GM19240 (cell line): ENCODE data around the gene ALKAL2.

ENCODE experiments used
- DNase-seq: peaks from one replicate; pipeline ENCODE4 v3.0.0; 2011; ENCODE audit warnings: low spot score; ENCODE audit not compliant: insufficient read length

ALKAL2 gene

DNA sequence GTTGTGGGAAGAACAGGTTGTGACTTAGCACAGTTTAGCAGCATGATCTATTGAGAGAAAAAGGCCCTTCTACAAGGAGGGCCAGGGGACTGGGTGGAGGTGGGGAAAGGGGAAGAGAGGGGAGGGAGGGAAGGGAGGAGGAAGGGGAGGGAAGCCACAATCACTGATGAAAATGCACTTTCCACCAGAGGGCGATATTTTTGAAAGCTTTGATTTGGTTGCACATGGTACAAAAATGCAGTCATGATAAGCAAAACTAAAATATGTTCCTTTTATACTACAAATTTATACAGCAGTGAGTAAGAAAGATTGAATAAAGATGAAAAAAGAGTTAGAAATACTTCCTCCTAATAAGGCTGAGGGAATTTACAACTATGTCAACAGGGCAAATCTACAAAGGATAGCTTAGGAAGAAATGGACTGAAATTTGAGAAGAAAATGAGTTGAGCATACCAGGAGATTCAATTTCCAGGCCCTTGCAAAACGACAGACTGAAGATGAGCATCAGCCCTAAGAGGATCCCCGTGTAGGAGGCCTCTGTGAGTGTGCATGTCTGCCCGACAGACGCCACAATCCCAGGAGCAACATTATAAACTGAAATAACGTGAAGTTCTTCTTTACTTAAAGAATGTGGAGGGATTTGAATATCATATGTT, 41.3 kb downstream of the ALKAL2 start:
- DNase-seq = no peak

DNA sequence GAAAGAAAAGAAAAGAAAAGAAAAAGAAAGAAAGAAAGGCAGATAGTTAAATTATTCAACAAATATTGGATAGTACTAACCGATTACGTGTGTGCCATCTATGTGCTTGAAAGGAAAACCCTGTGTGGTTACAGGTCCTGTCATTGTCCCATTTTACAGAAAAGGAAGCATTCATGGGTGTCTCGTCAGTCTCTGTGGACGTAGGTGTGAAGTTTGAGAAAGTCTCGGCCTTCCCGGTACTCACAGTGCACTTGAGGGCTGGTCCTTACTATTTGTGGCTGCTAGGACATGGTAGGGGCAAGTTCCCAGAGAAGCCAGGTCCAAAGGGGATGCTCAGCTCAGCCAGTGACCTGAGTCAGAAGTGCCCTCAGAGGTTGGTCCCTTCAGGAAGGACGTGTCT, 43.3 kb downstream of the ALKAL2 start:
- DNase-seq = no peak

DNA sequence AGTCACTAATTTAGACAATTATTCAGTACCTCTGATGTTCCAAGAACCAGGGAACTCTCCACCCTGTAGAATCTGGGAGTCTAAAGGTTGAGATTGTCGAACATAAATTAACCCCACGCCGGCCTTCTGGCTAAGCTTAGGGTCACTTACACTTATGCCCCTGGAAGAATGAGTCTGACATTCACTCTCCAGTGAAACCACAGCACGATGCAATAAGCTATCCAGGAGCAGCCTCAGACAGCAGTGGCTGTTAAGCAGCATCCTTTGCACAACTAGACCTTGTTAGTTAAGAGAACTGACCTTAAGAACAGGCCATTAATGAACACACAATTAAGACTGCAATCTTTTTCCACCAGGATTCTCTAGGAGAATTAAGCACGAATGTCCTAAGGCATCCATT, 49.0 kb downstream of the ALKAL2 start:
- no peak for DNase-seq

DNA sequence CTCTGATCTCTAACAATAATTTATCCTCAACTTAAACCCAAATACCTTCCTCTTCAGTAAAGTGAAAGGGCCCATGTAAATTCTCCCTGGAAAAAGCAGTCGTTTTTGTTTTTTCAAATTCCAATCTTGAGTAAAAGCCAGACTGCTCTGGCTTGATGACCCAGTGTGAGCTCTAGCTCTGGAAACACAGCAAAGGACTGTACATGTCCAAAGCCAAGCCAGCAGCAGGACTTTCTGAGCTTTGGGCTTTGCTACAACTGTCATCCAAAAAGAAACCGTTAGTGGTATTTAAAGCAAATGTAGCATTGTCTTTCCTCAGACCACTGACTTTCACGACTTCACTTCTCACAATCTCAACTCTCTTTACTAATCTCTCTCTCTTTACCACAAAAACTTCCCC, 49.5 kb downstream of the ALKAL2 start:
- no peak for DNase-seq

DNA sequence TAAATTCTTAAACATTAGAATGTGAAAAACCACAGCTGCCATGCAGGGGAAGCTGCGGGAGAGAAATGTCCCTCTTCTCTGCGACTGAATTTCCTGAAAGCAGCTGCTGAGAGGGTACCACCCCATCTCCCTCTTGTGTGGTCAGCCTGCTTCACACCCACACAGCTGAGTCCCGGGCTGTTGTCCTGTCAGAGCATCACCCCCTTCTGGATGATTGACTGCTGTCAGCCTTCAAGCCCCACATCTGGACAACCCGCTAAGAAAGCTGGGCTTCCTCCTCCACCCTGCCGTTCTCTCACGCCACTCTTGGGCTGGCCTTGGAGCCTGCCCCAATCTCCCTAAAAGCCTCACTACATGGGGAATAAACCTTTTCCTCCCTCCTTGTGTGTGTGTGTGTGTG, 50.0 kb downstream of the ALKAL2 start:
- DNase-seq = no peak

DNA sequence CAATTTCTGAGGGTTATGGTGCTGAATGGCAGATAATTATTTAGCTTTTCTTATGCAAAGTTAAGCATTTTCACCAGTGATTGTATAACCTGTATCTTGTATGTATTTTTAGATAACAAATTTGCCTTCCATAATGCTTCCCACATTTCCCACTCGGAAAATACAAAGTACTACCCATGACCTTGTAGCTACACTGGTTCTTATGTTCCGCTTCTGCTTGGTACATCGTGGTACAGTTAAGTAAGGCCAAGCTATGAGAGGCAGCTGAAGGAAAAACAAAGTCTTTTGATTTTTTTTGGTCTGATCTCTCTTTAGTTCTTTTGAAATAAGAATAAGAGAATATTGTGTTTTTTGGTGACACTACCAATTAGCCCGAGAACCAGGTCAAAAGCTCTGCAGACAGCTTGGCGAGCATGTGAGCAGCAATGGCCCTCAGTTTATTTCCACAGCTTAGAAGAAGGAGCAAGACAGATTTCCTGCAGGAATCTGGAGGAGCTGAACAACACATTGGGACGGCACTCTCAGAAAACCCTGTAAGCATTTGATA, 50.8 kb downstream of the ALKAL2 start:
- no peak for DNase-seq

DNA sequence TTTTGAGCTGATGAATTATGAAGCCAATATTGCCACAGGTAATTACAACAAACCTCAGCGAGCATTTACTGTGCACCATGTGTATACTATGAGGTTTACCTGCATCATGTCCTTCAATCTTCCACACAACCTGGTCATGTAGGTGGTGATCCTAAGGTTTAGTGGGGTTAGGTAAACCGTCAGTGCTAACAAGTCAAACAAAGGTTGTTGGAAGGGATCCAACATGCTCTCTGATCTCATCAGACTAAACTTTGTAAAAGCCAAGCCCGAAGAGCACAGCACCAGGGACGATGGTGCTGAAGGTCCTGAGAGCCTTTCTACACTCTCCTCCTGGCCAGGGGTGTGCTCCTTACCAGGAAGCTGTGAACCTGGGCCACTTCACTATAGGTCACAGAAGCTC, 53.5 kb downstream of the ALKAL2 start:
- no peak for DNase-seq

DNA sequence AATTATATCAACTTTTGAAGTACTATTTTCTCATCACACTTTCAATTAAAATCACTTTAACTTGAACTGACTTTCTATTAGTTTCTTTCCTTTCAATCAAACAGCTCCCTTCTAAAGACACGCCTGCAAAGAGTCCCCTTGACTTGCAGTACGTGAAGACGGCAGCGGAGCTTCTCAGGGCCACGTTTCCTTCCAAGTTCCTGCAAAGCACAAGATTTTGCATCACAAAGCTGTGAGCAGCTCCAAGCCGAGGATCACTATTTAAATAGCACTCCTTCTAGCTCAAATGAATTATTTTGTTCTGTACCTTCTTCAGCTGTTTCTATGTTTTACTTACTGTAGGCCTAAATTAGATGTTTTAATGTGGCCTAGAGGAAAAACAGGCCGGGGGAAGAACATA, 54.9 kb downstream of the ALKAL2 start:
- DNase-seq = no peak

DNA sequence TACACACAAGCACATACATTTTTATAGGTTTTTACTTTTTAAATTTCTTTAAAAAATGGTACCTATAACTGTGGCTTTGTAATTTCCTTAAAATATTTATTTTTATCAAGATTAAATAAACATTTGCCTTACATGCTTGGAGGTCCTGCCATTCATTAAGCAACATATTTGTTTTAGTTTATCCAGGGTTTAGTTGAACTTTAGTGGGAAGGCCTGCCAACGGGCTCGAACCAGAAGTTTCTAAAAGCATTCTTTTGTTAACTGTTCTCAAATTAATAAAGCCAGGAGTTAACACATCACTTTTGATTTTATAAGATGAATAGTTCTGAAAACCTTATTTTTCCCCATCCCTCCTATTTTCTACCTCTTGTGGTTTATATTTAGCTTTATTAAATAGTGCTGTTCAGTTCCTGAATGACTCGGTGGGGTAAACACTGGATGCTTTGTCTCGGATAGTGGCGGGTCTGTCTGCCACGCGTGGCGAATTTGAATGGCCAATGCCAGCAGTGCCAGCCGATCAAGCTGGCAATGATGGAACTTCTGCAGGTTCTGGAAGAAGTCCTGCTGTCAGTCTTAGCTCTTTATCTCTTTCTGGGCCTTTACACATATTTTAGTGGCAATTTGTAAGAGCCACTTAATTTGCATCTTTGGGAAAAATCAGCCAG, 56.2 kb downstream of the ALKAL2 start:
- no peak for DNase-seq
